H9 (cell line): ENCODE data around the gene ENO4. TPM values are rescaled to one million over a fixed set of nuclear protein-coding genes. Genes with fewer than 3 reads are reported as not detected.

Source experiments
- DNase-seq: peaks from one replicate; pipeline ENCODE4 v3.0.0-alpha.2; 2017
- H2AFZ ChIP-seq: one replicate; pipeline ENCODE4 v1.6.1; 2013; ENCODE audit warnings: mild to moderate bottlenecking, low read length, control low read depth, moderate library complexity
- H2AK5ac ChIP-seq: 2 replicates; pipeline ENCODE4 v1.6.1; 2013; ENCODE audit warnings: low read length, control low read depth, mixed read lengths; ENCODE audit not compliant: insufficient read length
- H2BK120ac ChIP-seq: one replicate; pipeline ENCODE4 v1.6.1; 2013; ENCODE audit warnings: low read depth, mild to moderate bottlenecking, low read length, control low read depth, inconsistent platforms; ENCODE audit not compliant: poor library complexity, severe bottlenecking
- H2BK12ac ChIP-seq: 2 replicates; pipeline ENCODE4 v1.6.1; 2013; ENCODE audit warnings: low read length, control low read depth, mixed read lengths, low read depth; ENCODE audit not compliant: insufficient read length
- H2BK15ac ChIP-seq: 2 replicates; pipeline ENCODE4 v1.6.1; 2013; ENCODE audit warnings: low read depth, low read length, control low read depth
- H2BK20ac ChIP-seq: one replicate; pipeline ENCODE4 v1.6.1; 2013; ENCODE audit warnings: low read depth, mild to moderate bottlenecking, low read length, control low read depth, inconsistent platforms; ENCODE audit not compliant: poor library complexity, severe bottlenecking
- H2BK5ac ChIP-seq: 2 replicates; pipeline ENCODE4 v1.6.1; 2013; ENCODE audit warnings: low read length, control low read depth, mixed read lengths; ENCODE audit not compliant: insufficient read length
- H3K14ac ChIP-seq: 2 replicates; pipeline ENCODE4 v1.6.1; 2013; ENCODE audit warnings: low read length, control low read depth; ENCODE audit not compliant: insufficient read depth
- H3K18ac ChIP-seq: 2 replicates; pipeline ENCODE4 v1.6.1; 2013; ENCODE audit warnings: low read depth, mild to moderate bottlenecking, mixed read lengths, low read length, control low read depth; ENCODE audit not compliant: insufficient read length
- H3K23ac ChIP-seq: 2 replicates; pipeline ENCODE4 v1.6.1; 2013; ENCODE audit warnings: low read length, control low read depth, mixed read lengths, low read depth; ENCODE audit not compliant: insufficient read length
- H3K23me2 ChIP-seq: 2 replicates; pipeline ENCODE4 v1.6.1; 2013; ENCODE audit warnings: low read depth, mild to moderate bottlenecking, mixed read lengths, low read length, control low read depth; ENCODE audit not compliant: insufficient read length, poor library complexity, severe bottlenecking
- H3K27ac ChIP-seq: 2 replicates; pipeline ENCODE4 v1.5.1; 2013; ENCODE audit warnings: low read length, control low read depth, mixed read lengths, low read depth; ENCODE audit not compliant: insufficient read length
- H3K27me3 ChIP-seq: 2 replicates; pipeline ENCODE4 v1.6.1; 2013; ENCODE audit warnings: low read length, control low read depth, inconsistent platforms; ENCODE audit not compliant: insufficient read depth
- H3K4ac ChIP-seq: 2 replicates; pipeline ENCODE4 v1.6.1; 2013; ENCODE audit warnings: low read depth, mild to moderate bottlenecking, control low read depth, inconsistent platforms, low read length, moderate library complexity
- H3K4me1 ChIP-seq: 2 replicates; pipeline ENCODE4 v1.6.1; 2013; ENCODE audit warnings: low read length, control low read depth, inconsistent platforms; ENCODE audit not compliant: insufficient read depth
- H3K4me2 ChIP-seq: 2 replicates; pipeline ENCODE4 v1.6.1; 2013; ENCODE audit warnings: low read length, control low read depth, mixed read lengths; ENCODE audit not compliant: insufficient read length, insufficient read depth
- H3K56ac ChIP-seq: 2 replicates; pipeline ENCODE4 v1.6.1; 2013; ENCODE audit warnings: low read depth, mild to moderate bottlenecking, mixed read lengths, low read length, control low read depth; ENCODE audit not compliant: insufficient read length
- H3K79me1 ChIP-seq: 2 replicates; pipeline ENCODE4 v1.6.1; 2013; ENCODE audit warnings: low read depth, mild to moderate bottlenecking, moderate library complexity, low read length, control low read depth, inconsistent platforms; ENCODE audit not compliant: insufficient read depth, poor library complexity, severe bottlenecking
- H3K79me2 ChIP-seq: 2 replicates; pipeline ENCODE4 v1.6.1; 2013; ENCODE audit warnings: low read length, control low read depth, inconsistent platforms; ENCODE audit not compliant: insufficient read depth
- H3K9ac ChIP-seq: 2 replicates; pipeline ENCODE4 v1.6.1; 2013; ENCODE audit warnings: low read length, control low read depth, mixed read lengths; ENCODE audit not compliant: insufficient read length; ENCODE audit errors: extremely low read depth
- H3K9me3 ChIP-seq: one replicate; pipeline ENCODE4 v1.6.1; 2013; ENCODE audit warnings: low read depth, low read length, inconsistent platforms; ENCODE audit not compliant: control insufficient read depth
- H3T11ph ChIP-seq: one replicate; pipeline ENCODE4 v1.6.1; 2013; ENCODE audit warnings: mild to moderate bottlenecking, low read length, control low read depth, inconsistent platforms
- H4K20me1 ChIP-seq: one replicate; pipeline ENCODE4 v1.6.1; 2013; ENCODE audit not compliant: control insufficient read depth, insufficient read length, insufficient read depth
- H4K5ac ChIP-seq: 2 replicates; pipeline ENCODE4 v1.6.1; 2013; ENCODE audit warnings: low read depth, mild to moderate bottlenecking, mixed read lengths, low read length, control low read depth; ENCODE audit not compliant: insufficient read length
- H4K8ac ChIP-seq: replicated peaks from 2 replicates; pipeline ENCODE4 v1.6.1; 2013; ENCODE audit warnings: low read length, control low read depth, mixed read lengths, low read depth; ENCODE audit not compliant: insufficient read length
- H4K91ac ChIP-seq: 2 replicates; pipeline ENCODE4 v1.6.1; 2013; ENCODE audit warnings: low read depth, mild to moderate bottlenecking, moderate library complexity, mixed read lengths, low read length, control low read depth; ENCODE audit not compliant: insufficient read length
- H3K27ac Mint-ChIP-seq, 3 experiments: 2 replicates in 2 of 3; 3 replicates in 1 of 3; pipeline ENCODE4 v1.8.0; 2020 to 2021; ENCODE audit warnings: mixed read lengths in 3 of 3, mild to moderate bottlenecking in 1 of 3, moderate library complexity in 1 of 3
- H3K27me3 Mint-ChIP-seq: 2 replicates; pipeline ENCODE4 v1.8.0; 2021; ENCODE audit warnings: low read depth, mild to moderate bottlenecking, moderate library complexity, mixed read lengths
- H3K36me3 Mint-ChIP-seq, 3 experiments: 2 replicates in 2 of 3; 3 replicates in 1 of 3; pipeline ENCODE4 v1.8.0; 2020 to 2021; ENCODE audit warnings: low read depth in 3 of 3, mixed read lengths in 3 of 3; ENCODE audit not compliant: insufficient read depth in 1 of 3
- H3K4me1 Mint-ChIP-seq, 2 experiments: 2 replicates each; pipeline ENCODE4 v1.8.0; 2020; ENCODE audit warnings: mixed read lengths in 2 of 2
- H3K4me3 Mint-ChIP-seq, 2 experiments: 2 replicates in 1 of 2; 3 replicates in 1 of 2; pipeline ENCODE4 v1.8.0; 2020 to 2021; ENCODE audit warnings: mild to moderate bottlenecking in 2 of 2, mixed read lengths in 2 of 2, moderate library complexity in 1 of 2
- H3K9me3 Mint-ChIP-seq, 2 experiments: 2 replicates in 1 of 2; 3 replicates in 1 of 2; pipeline ENCODE4 v1.8.0; 2020; ENCODE audit warnings: mild to moderate bottlenecking in 2 of 2, mixed read lengths in 2 of 2, moderate library complexity in 1 of 2
- WGBS: extraction: QIAGEN DNeasy Blood & Tissue Kit; methylation state at CpG from one replicate; pipeline ENCODE4 v1.1.7; 2013; ENCODE audit warnings: missing lambda C conversion rate, low lambda C conversion rate, mixed read lengths; ENCODE audit not compliant: insufficient read length; ENCODE audit errors: extremely low coverage; 5-methylcytosine and 5-hydroxymethylcytosine counted together
- total RNA-seq: library from RNA; stranded (reverse); gene quantifications from 2 replicates; pipeline ENCODE4 v1.2.1, GENCODE V29; 2021
- TF ChIP-seq, protein P1 (sequence below): fragments of 200-600 bp; sonication (generic); conservative IDR thresholded peaks from 3 replicates; pipeline ENCODE4 v1.8.0; 2021; ENCODE audit warnings: antibody characterized with exemption, mild to moderate bottlenecking

Gene ENO4
- total RNA-seq, 1 experiment from 2014 or later = 0.26 TPM

- Mint-ChIP-seq H3K4me3 (no peak overlapping the region), H3K9me3 (no peaks in the 10 kb centered on the region), H3K27me3 (no peaks in the 10 kb centered on the region), H3K4me1 (peaks cover 15 to 16% of the 10 kb centered on the region in 2 experiments), H3K27ac (no peak overlapping the region), H3K36me3 (no peaks in the 10 kb centered on the region; a peak in 1 of 7 replicates)
- no peak overlapping the region for H2BK12ac ChIP-seq
- H3K4ac ChIP-seq = no peak overlapping the region
- no peak overlapping the region for H3T11ph ChIP-seq
- WGBS = no CpG with 5 or more reads among the region's 2 CpGs
- H2BK5ac ChIP-seq = no peak overlapping the region
- H3K9me3 ChIP-seq = no peaks in the 10 kb centered on the region
- H2BK15ac ChIP-seq = no peak overlapping the region
- no peak overlapping the region for H3K56ac ChIP-seq
- no peak overlapping the region for H3K18ac ChIP-seq
- H3K79me1 ChIP-seq = no peaks in the 10 kb centered on the region
- no peak overlapping the region for H2BK120ac ChIP-seq
- H2AFZ ChIP-seq = no peak overlapping the region
- no peaks in the 10 kb centered on the region for H3K27me3 ChIP-seq
- no peak overlapping the region for H4K91ac ChIP-seq
- no peak overlapping the region for H2AK5ac ChIP-seq
- no peaks in the 10 kb centered on the region for H3K23me2 ChIP-seq
- H4K8ac ChIP-seq = no peak overlapping the region
- TF ChIP-seq, protein P1, sequence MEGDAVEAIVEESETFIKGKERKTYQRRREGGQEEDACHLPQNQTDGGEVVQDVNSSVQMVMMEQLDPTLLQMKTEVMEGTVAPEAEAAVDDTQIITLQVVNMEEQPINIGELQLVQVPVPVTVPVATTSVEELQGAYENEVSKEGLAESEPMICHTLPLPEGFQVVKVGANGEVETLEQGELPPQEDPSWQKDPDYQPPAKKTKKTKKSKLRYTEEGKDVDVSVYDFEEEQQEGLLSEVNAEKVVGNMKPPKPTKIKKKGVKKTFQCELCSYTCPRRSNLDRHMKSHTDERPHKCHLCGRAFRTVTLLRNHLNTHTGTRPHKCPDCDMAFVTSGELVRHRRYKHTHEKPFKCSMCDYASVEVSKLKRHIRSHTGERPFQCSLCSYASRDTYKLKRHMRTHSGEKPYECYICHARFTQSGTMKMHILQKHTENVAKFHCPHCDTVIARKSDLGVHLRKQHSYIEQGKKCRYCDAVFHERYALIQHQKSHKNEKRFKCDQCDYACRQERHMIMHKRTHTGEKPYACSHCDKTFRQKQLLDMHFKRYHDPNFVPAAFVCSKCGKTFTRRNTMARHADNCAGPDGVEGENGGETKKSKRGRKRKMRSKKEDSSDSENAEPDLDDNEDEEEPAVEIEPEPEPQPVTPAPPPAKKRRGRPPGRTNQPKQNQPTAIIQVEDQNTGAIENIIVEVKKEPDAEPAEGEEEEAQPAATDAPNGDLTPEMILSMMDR = no peak
- no peak overlapping the region for H3K14ac ChIP-seq
- no peak overlapping the region for H3K4me2 ChIP-seq
- no peak overlapping the region for H3K23ac ChIP-seq
- DNase-seq = no peak
- H4K5ac ChIP-seq = no peak overlapping the region
- H3K27ac ChIP-seq = no peak overlapping the region
- no peaks in the 10 kb centered on the region for H4K20me1 ChIP-seq
- no peak overlapping the region for H3K9ac ChIP-seq
- no peaks in the 10 kb centered on the region for H3K4me1 ChIP-seq
- no peaks in the 10 kb centered on the region for H3K79me2 ChIP-seq
- no peak overlapping the region for H2BK20ac ChIP-seq
Observed at GRCh38 chr10:116866066-116866465, 16.8 kb downstream of the ENO4 start.
